H1 (cell line): ENCODE measurements around the gene CDH15. TPM values are rescaled to one million over a fixed set of nuclear protein-coding genes. Genes with fewer than 3 reads are reported as not detected.

ENCODE experiments used
- CTCF ChIP-seq, 3 experiments: IDR thresholded peaks; 1 replicate in 2 of 3; 2 replicates in 1 of 3; pipeline versions ENCODE4 v1.5.1 to v1.6.1; 2011; ENCODE audit warnings: low read length in 3 of 3, mild to moderate bottlenecking in 3 of 3, inconsistent platforms in 2 of 3, low read depth in 1 of 3, moderate library complexity in 1 of 3; ENCODE audit not compliant: insufficient read depth in 1 of 3; ENCODE audit errors: control extremely low read depth in 1 of 3
- polyA plus RNA-seq, 7 experiments: library from polyadenylated mRNA; depleted of rRNA in 3 of 7; stranded (reverse) in 5 of 7; unstranded in 2 of 7; fragments of >200 nt in 5 of 7; fragments of 200-250 nt in 2 of 7; gene quantifications; 1 replicate in 5 of 7; 2 replicates in 1 of 7; 4 replicates in 1 of 7; pipeline versions ENCODE4 v1.2.1 to v1.2.3, GENCODE V29; 2011 to 2013; ENCODE audit warnings: missing spikeins in 2 of 7, mixed read lengths in 2 of 7
- total RNA-seq: library from RNA; stranded (reverse); fragmentation: NEBNext Ultra II Directional; extraction: Animal tissue kit (Norgen Biotek cat#: 25700); gene quantifications from 2 replicates; pipeline ENCODE4 v1.2.1, GENCODE V29; 2021

The CDH15 gene
- total and polyA plus RNA-seq, 2 of the 8 experiments (the other 6 are each of a cell fraction or from before 2014, with no cell fraction given), result 0.50 to 0.82 TPM

DNA sequence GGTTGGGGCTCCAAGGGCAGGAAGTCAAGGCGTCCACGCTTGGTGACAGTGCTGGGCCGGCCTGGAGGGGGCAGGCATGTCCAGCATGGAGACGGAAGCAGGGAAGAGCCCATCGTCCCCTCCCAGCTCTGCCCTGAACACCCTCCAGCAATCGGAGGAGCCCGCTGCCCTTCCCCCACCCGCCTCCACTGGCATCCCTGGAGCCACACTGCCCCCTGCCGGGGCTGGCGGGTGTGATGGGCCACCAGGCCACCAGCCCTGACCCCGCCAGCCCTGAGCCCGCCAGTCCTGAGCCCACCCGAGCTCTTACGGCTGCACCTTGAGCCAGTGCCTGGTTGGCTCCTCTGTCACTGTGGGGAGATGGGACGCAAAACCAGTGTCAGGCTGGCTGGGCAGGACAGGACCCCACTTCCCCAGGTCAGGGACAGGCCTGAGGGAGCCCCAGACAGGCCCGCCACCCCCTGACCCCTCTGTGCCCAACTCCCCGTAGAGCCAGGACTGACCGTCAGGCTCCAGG is 4.1 kb upstream of the CDH15 start (continued):
- peak; percentile 64 to 94 (median 93) for TF ChIP-seq CTCF (IDR thresholded peaks at IDR 0.05; ENCODE audit: control extremely low read depth in 1 of 3, insufficient read depth in 1 of 3, low read depth in 1 of 3, low read length in 3 of 3)
- TF ChIP-seq, all 59 proteins: peak for 17
